IPS DF 6.9 (cell line): ENCODE measurements around the gene IL7R.

Experiments used
- DNase-seq: peaks from one replicate; pipeline ENCODE4 v3.0.0-alpha.2; 2013; ENCODE audit warnings: low read depth, low spot score
- H3K27ac ChIP-seq: one replicate; pipeline ENCODE4 v1.5.1; 2013; ENCODE audit warnings: low read length, control low read depth
- H3K27me3 ChIP-seq: 2 replicates; pipeline ENCODE4 v1.6.1; 2013; ENCODE audit warnings: mild to moderate bottlenecking, low read length; ENCODE audit not compliant: control insufficient read depth, insufficient read depth
- H3K36me3 ChIP-seq: 2 replicates; pipeline ENCODE4 v1.6.1; 2013; ENCODE audit warnings: low read length; ENCODE audit not compliant: control insufficient read depth, insufficient read depth
- H3K4me1 ChIP-seq: 2 replicates; pipeline ENCODE4 v1.6.1; 2013; ENCODE audit warnings: low read length; ENCODE audit not compliant: control insufficient read depth, insufficient read depth
- H3K4me3 ChIP-seq: 2 replicates; pipeline ENCODE4 v1.5.1; 2013; ENCODE audit warnings: mild to moderate bottlenecking, low read length
- H3K9me3 ChIP-seq: 2 replicates; pipeline ENCODE4 v1.6.1; 2013; ENCODE audit warnings: low read length, inconsistent platforms; ENCODE audit not compliant: control insufficient read depth, insufficient read depth
- WGBS: extraction: QIAGEN DNeasy Blood & Tissue Kit; methylation state at CpG from one replicate; pipeline ENCODE4 v1.1.7; 2013; ENCODE audit warnings: mixed read lengths, missing lambda C conversion rate; ENCODE audit not compliant: insufficient read length, insufficient coverage; 5-methylcytosine and 5-hydroxymethylcytosine counted together

Gene IL7R

DNA sequence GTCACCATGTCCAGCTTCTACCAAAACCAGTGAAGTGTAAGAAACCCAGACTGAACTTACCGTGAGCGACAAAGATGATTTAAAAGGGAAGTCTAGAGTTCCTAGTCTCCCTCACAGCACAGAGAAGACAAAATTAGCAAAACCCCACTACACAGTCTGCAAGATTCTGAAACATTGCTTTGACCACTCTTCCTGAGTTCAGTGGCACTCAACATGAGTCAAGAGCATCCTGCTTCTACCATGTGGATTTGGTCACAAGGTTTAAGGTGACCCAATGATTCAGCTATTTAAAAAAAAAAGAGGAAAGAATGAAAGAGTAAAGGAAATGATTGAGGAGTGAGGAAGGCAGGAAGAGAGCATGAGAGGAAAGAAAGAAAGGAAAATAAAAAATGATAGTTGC, 19.8 kb downstream of the IL7R start:
- Histone ChIP-seq H3K4me1 (no peaks in the 10 kb centered on the region), H3K27me3 (no peaks in the 10 kb centered on the region), H3K36me3 (no peaks in the 10 kb centered on the region), H3K4me3 (no peak overlapping the region), H3K27ac (no peak overlapping the region), H3K9me3 (no peaks in the 10 kb centered on the region)
- no peak for DNase-seq
- WGBS, result no CpG with 5 or more reads among the region's 2 CpGs

DNA sequence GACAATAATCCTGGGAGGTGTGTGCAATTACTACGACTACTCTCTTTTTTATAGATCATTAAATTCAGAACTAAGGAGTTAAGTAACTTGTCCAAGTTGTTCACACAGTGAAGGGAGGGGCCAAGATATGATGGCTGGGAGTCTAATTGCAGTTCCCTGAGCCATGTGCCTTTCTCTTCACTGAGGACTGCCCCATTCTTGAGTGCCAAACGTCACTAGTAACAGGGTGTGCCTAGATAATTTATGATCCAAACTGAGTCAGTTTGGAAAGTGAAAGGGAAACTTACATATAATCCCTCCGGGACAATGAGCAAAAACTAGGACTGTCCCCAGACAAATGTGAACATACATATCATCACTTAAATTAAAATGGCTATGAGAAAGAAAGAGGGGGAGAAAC, 20.2 kb downstream of the IL7R start:
- DNase-seq, result no peak
- no peaks in the 10 kb centered on the region for H3K36me3 ChIP-seq
- no CpG with 5 or more reads among the region's 3 CpGs for WGBS

DNA sequence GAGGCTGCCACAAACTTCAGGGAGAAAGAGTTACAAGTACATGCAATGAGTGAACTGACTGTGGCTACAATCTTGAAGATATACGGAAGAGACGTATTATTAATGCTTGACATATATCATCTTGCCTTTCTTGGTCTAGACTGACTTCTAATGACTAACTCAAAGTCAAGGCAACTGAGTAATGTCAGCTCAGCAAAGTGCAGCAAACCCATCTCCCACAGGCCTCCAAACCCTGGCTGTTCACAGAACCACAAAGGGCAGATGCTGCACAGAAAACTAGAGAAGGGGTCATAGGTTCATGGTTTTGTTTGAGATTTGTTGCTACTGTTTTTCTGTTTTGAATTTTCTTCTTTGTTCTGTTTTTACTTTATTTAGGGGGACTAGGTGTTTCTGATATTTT, 21.0 kb downstream of the IL7R start:
- Histone ChIP-seq H3K27ac (no peak overlapping the region), H3K9me3 (no peaks in the 10 kb centered on the region), H3K36me3 (no peaks in the 10 kb centered on the region), H3K4me1 (no peaks in the 10 kb centered on the region), H3K27me3 (no peaks in the 10 kb centered on the region), H3K4me3 (no peak overlapping the region)
- no CpG with 5 or more reads among the region's 2 CpGs for WGBS
- no peak for DNase-seq

More for the DNA sequence above, 20.2 kb downstream of the IL7R start:
- Histone ChIP-seq H3K4me3 (no peak overlapping the region), H3K4me1 (no peaks in the 10 kb centered on the region), H3K27ac (no peak overlapping the region), H3K27me3 (no peaks in the 10 kb centered on the region), H3K9me3 (no peaks in the 10 kb centered on the region)

DNA sequence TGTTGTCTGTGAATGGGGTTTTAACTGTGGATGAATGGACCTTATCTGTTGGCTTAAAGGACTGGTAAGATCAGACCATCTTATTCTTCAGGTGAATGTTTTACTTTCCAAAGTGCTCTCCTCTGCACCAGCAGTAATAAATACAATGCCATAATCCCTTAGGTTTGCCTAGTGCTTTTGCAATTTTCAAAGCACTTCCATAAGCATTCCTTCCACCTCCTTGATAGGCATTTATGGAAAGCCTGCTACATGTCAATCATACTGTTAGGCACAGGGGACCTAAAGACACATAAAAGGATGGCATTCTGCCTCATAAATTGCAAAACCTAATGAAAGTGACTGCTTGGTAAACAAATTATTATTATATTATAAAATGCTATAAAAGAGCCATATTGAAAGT, 21.4 kb downstream of the IL7R start:
- DNase-seq, result no peak
- no peak overlapping the region for H3K27ac ChIP-seq
- no peaks in the 10 kb centered on the region for H3K9me3 ChIP-seq
- H3K4me3 ChIP-seq, result no peak overlapping the region
- no peaks in the 10 kb centered on the region for H3K4me1 ChIP-seq
- H3K27me3 ChIP-seq, result no peaks in the 10 kb centered on the region
- H3K36me3 ChIP-seq, result no peaks in the 10 kb centered on the region

DNA sequence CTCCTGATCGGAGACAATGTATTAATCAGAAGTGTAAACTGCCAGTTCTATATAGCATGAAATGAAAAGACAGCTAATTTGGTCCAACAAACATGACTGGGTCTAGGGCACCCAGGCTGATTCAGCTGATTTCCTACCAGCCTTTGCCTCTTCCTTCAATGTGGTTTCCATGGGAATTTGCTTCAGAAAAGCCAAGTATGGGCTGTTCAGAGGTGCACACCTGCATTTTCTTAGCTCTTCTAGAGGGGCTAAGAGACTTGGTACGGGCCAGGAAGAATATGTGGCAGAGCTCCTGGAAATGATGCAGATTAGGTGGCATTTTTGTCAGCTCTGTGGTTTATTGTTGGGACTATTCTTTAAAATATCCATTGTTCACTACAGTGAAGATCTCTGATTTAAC, 22.4 kb downstream of the IL7R start:
- H3K27me3 ChIP-seq, result no peaks in the 10 kb centered on the region
- no CpG with 5 or more reads among the region's 2 CpGs for WGBS
- H3K27ac ChIP-seq, result no peak overlapping the region
- no peaks in the 10 kb centered on the region for H3K36me3 ChIP-seq
- H3K4me3 ChIP-seq, result no peak overlapping the region
- H3K4me1 ChIP-seq, result no peaks in the 10 kb centered on the region
- H3K9me3 ChIP-seq, result no peaks in the 10 kb centered on the region
- DNase-seq, result no peak

DNA sequence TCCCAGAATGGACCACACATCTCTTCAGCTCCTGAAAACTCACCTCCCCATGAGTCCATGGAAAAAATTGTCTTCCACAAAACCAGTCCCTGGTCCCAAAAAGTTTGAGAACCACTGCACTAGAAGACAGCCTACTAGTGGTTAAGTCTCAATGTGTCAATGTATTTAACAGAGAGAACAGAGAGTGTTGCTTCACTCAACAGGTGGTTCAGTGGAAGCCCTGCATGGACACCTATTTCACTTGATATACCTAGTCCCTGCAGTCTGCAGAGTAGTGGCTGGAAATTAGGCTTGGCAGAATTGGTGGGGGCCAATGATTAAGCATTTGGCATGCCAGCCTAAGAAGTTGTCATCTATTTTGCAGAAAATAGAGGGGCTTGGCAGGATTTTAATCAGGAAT, 23.0 kb downstream of the IL7R start:
- no peaks in the 10 kb centered on the region for H3K4me1 ChIP-seq
- no peak overlapping the region for H3K4me3 ChIP-seq
- DNase-seq, result no peak
- no peaks in the 10 kb centered on the region for H3K27me3 ChIP-seq
- no peak overlapping the region for H3K27ac ChIP-seq
- H3K9me3 ChIP-seq, result no peaks in the 10 kb centered on the region
- no peaks in the 10 kb centered on the region for H3K36me3 ChIP-seq

DNA sequence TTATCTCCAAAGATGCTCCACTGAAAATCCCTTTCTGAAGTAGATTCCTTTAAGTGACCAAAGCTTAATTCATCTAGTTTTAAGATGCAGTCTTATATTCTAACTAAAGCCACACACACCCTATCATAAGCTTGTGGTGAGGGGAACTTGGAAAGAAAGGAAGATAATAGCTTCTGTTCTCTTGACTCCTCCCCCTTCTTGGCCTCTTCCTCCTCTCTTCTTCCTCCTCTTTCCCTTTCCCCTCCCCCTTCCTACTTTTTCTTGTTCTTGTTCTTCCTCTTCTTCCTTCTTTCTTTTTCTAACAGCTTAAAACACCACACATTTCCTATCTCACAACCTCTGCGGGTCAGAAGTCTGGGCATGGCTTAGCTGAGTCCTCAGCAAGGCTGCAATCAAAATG, 23.5 kb downstream of the IL7R start:
- no peak for DNase-seq
- H3K9me3 ChIP-seq, result no peaks in the 10 kb centered on the region
- no peak overlapping the region for H3K4me3 ChIP-seq
- H3K27me3 ChIP-seq, result no peaks in the 10 kb centered on the region
- WGBS, result no CpG with 5 or more reads among the region's 1 CpG
- H3K36me3 ChIP-seq, result no peaks in the 10 kb centered on the region
- H3K4me1 ChIP-seq, result no peaks in the 10 kb centered on the region
- H3K27ac ChIP-seq, result no peak overlapping the region

DNA sequence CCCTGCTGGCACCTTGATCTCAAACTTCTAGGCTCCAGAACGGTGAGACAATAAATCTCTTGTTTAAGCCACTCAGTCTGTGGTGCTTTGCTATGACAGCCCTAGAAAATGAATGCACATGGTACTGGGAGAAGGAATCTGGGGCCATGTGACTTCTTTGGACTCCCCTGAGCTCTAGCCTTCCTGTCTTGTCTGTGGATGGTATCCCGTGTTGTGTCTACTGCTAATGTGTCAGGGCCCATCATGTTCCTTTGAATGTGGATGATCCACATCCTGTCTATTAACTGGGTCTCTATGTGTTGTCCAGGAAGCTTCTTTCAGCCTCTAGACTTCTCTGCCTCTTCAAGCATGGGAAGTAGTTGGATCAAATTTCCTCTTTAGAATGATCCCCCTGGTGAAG, 25.1 kb downstream of the IL7R start:
- no peak overlapping the region for H3K27ac ChIP-seq

DNA sequence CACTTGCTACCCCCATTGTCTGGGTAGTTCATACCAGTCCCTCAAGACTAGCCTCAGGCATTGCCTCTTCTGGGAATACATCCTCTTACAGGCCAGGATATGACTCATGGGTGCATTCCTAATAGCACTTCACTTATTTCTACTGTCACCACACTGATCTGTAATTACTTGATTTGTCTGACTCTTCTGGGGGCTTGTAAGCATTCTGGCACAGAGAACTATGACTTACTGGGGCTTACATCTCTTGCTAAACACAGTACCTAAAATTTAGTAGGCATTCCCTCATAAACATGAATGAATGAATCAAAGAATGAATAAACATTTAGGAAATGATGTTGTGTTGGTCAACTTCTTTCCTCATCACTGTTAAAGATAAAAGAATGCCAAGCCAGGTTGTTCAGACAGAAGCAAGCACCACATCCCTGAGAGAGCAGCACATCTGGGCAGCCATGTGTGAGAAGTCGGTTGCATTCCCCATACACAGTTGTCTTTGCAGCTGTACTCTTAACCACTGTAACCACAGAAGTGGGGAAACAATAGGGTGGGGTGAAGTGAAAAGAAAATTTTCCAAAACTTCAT, 27.6 kb downstream of the IL7R start:
- Histone ChIP-seq H3K27me3 (no peaks in the 10 kb centered on the region), H3K4me1 (no peaks in the 10 kb centered on the region), H3K9me3 (no peaks in the 10 kb centered on the region), H3K4me3 (no peak overlapping the region; the same call in 1 of the 2 replicates), H3K36me3 (no peaks in the 10 kb centered on the region), H3K27ac (no peak overlapping the region)
- no CpG with 5 or more reads among the region's 1 CpG for WGBS
- no peak for DNase-seq

More for the DNA sequence above, 25.1 kb downstream of the IL7R start:
- no peak overlapping the region for H3K4me3 ChIP-seq
- no peaks in the 10 kb centered on the region for H3K36me3 ChIP-seq
- no peaks in the 10 kb centered on the region for H3K27me3 ChIP-seq
- DNase-seq, result no peak
- H3K9me3 ChIP-seq, result no peaks in the 10 kb centered on the region
- WGBS, result no CpG with 5 or more reads among the region's 2 CpGs
- H3K4me1 ChIP-seq, result no peaks in the 10 kb centered on the region

DNA sequence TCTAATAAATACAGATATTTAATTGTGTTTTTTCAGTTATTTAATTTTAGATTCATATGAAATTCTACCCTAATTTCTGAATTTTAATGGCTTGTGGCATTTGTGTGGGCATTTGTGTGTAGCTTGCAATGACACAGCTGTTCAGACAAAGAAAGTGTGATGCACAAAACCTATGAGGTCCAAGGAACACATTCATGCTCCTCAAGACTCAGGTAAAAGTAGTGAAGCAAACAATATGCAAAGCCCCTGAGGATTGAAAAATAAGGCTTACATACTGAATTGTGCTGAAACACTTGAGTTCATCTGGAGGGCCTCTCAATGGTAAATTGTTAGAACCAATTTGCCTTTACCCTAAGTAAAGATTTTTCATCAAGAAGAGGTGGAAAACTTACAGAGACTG, 28.1 kb downstream of the IL7R start:
- Histone ChIP-seq H3K4me3 (no peak overlapping the region), H3K27ac (no peak overlapping the region), H3K27me3 (no peaks in the 10 kb centered on the region), H3K9me3 (no peaks in the 10 kb centered on the region), H3K4me1 (no peaks in the 10 kb centered on the region), H3K36me3 (no peaks in the 10 kb centered on the region)
- DNase-seq, result no peak

DNA sequence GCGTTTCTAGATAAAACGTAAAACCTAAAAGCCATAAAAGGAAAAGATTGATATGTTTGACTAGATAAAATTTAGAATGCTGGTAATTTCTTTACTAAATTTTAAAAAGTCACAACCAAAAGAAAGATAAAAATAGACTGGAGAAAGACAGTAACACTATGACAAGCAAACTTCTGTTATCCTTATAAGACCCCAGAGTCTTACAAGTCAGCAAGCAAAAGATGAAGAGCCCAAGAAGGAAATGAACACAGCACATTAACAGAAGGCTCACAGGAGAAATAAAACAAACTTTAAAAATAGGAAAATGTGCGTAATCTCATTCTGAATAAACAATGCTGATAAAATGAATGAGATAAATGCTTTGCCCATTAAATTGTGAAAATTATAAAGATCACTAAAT, 29.7 kb downstream of the IL7R start:
- H3K27ac ChIP-seq, result no peak overlapping the region
- H3K9me3 ChIP-seq, result no peaks in the 10 kb centered on the region
- WGBS, result no CpG with 5 or more reads among the region's 3 CpGs
- H3K27me3 ChIP-seq, result no peaks in the 10 kb centered on the region
- no peaks in the 10 kb centered on the region for H3K4me1 ChIP-seq
- no peak for DNase-seq
- H3K4me3 ChIP-seq, result no peak overlapping the region
- H3K36me3 ChIP-seq, result no peaks in the 10 kb centered on the region
